ENCODE results near the gene ADAMTS18.

Gene ADAMTS18

GRCh38 chr16:77393955-77394354, 40.9 kb downstream of the ADAMTS18 start:
- DNase-seq: no peak

- no peak for DNase-seq
Observed at GRCh38 chr16:77387815-77388209, 47.0 kb downstream of the ADAMTS18 start.

GRCh38 chr16:77386831-77387814, 47.7 kb downstream of the ADAMTS18 start:
- no peak for DNase-seq

- no peak for DNase-seq
Observed at GRCh38 chr16:77385481-77385880, 49.4 kb downstream of the ADAMTS18 start.

- no peak for DNase-seq
Observed at GRCh38 chr16:77383606-77384187, 51.1 kb downstream of the ADAMTS18 start.

- DNase-seq: peak; percentile 3
Observed at GRCh38 chr16:77376358-77376757, 58.5 kb downstream of the ADAMTS18 start.

GRCh38 chr16:77375396-77375795, 59.4 kb downstream of the ADAMTS18 start:
- DNase-seq: no peak

GRCh38 chr16:77374384-77374783, 60.5 kb downstream of the ADAMTS18 start:
- DNase-seq: no peak

GRCh38 chr16:77373726-77374125, 61.1 kb downstream of the ADAMTS18 start:
- DNase-seq: no peak

GRCh38 chr16:77364770-77365169, 70.1 kb downstream of the ADAMTS18 start:
- no peak for DNase-seq

GRCh38 chr16:77359065-77359502, 75.8 kb downstream of the ADAMTS18 start:
- no peak for DNase-seq

- no peak for DNase-seq
Observed at GRCh38 chr16:77353587-77354263, 81.1 kb downstream of the ADAMTS18 start.

GRCh38 chr16:77344341-77344740, 90.5 kb downstream of the ADAMTS18 start:
- DNase-seq: no peak

GRCh38 chr16:77336637-77337036, 98.2 kb downstream of the ADAMTS18 start:
- no peak for DNase-seq

- DNase-seq: no peak
Observed at GRCh38 chr16:77335652-77336234, 99.1 kb downstream of the ADAMTS18 start.

GRCh38 chr16:77332792-77333191, 102.0 kb downstream of the ADAMTS18 start:
- no peak for DNase-seq

GRCh38 chr16:77331802-77332586, 102.8 kb downstream of the ADAMTS18 start:
- DNase-seq: no peak

GRCh38 chr16:77331043-77331442, 103.8 kb downstream of the ADAMTS18 start:
- no peak for DNase-seq

- DNase-seq: no peak
Observed at GRCh38 chr16:77330332-77331042, 104.3 kb downstream of the ADAMTS18 start.

- no peak for DNase-seq
Observed at GRCh38 chr16:77328768-77329167, 106.1 kb downstream of the ADAMTS18 start.

- DNase-seq: no peak
Observed at GRCh38 chr16:77328274-77328673, 106.6 kb downstream of the ADAMTS18 start.

- DNase-seq: no peak
Observed at GRCh38 chr16:77327717-77328116, 107.1 kb downstream of the ADAMTS18 start.
